HS-27A (cell line): Measurements from ENCODE around the gene LIN28B.
"Not testable (repeated sequence)": the region's sequence is repeated elsewhere in the genome, so short reads cannot be mapped to it uniquely, and the experiment has no call there.

Experiments
- DNase-seq: peaks from one replicate; pipeline ENCODE4 v3.0.0-alpha.2; 2012; ENCODE audit warnings: low read depth, missing footprints

LIN28B gene

GRCh38 chr6:104955927-104956730, 778 bp upstream of the LIN28B start:
- DNase-seq, result no peak

DNA sequence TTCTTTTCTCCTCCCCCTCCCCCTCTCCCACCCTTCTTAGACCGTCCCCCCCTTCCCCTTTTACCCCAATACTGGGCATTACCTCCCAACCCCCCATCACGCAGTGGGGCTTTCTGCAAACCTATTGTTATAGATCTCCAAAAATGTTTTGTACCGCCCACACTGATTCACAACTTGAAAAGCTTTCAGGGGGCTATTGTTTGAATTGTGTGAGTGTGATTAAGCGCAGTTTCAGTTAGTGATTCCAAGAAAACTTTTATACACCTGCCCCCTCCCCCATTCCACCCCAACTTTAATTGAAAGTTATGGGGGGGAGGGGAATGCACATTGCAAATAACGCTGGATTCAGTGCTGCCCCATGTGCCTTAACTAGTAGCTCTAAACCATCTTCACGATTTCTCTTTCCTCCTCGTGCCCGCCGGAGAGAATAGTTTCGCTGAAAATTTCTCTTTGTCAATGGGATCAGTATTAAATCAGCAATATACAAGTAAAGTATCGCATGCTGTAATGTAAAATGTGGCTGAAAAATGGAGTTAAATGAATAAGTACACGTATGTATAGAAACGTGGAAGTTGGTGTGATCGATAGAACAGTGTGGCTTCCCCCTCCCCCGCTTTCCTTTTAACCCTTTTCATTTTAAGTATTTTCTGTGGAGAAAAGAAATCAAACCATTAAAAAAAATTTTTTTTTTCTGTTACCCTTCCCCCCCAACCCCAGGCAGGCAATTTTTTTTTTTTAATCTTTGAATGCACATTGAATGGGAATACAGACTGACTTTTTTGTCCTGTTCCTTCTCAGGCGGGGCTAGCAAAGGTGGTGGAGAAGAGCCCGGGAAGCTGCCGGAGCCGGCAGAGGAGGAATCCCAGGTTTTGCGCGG, 632 bp downstream of the LIN28B start:
- no peak for DNase-seq

- no peak for DNase-seq
Measured at GRCh38 chr6:104958178-104959025, 1.5 kb downstream of the LIN28B start.

- DNase-seq, result no peak
Measured at GRCh38 chr6:104959026-104959858, 2.3 kb downstream of the LIN28B start.

GRCh38 chr6:104969108-104969507, 12.2 kb downstream of the LIN28B start:
- DNase-seq, result no peak

DNA sequence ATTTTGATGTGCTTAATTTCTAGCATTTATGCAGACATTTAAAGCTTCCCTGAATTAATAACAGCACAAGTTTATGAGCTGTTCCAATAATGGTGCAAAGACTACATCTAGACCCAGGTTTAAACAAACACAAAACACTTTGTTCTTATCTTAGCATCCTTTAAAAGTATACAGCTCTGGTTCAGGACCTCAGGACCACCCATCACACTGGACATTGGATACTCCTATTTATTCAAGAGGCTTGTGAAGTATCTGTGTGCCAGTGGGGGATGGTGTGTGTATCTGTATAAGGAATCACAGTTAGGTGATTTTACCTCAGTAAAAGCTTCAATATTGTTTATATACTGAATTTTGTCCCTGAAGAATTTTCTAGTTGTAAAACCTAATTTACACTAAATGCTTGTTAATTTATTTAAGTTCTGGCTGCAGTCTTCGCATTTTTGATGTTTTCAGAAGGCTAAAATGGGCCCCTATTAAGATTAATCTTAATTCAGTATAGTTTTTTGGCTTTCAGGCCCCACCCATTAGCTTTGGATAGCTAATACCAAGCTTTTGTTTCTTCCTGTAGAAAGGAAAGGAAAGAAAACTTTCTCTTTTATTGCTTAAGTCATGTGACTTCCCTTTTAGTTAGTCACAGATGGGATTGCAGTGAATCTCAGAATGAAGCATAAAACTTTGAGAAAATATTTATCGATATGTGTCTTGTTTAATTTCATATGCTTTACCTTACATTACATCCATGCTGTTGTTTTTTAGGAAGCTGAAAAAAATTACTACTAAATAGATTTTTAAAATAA, 13.1 kb downstream of the LIN28B start:
- DNase-seq, result no peak

- no peak for DNase-seq
Measured at GRCh38 chr6:104973404-104973803, 16.5 kb downstream of the LIN28B start.

- no peak for DNase-seq
Measured at GRCh38 chr6:104983296-104983695, 26.4 kb downstream of the LIN28B start.

GRCh38 chr6:104983776-104984175, 26.9 kb downstream of the LIN28B start:
- DNase-seq, result no peak

DNA sequence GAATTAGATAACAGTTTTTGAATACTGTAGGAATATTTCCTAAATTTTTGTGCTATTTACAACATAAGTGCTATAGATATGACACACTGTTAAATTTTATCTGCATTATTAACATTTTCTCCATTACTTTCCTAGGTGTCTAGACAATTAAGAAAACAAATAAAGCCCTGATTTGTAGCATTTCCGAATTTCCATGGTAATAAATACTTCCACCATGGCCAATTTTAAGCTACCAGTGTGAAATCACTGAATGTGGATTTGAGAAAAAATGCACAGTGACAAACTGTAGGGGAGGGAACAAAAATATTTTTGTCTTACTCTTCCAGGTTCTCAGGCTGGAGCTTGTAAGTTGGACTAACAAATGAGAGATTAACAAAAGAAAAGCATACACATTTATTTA, 27.9 kb downstream of the LIN28B start:
- DNase-seq, result no peak

DNA sequence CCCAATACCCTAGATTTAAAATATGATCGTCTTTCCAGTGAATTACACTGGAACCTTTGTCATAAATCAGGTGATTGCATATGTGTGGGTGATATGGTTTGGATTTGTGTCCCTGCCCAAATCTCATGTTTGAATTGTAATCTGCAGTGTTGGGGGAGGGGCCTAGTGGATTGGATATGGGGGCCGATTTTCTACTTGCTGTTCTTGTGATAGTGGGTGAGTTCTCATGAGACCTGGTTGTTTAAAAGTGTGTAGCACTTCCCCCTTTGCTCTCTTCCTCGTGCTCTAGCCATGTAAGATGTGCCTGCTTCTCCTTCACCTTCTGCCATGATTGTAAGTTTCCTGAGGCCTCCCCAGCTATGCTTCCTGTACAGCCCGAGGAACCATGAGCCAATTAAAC, 29.0 kb downstream of the LIN28B start:
- DNase-seq, result not testable (repeated sequence)

GRCh38 chr6:104986625-104987024, 29.7 kb downstream of the LIN28B start:
- DNase-seq, result no peak

- DNase-seq, result no peak
Measured at GRCh38 chr6:104987218-104987617, 30.3 kb downstream of the LIN28B start.

DNA sequence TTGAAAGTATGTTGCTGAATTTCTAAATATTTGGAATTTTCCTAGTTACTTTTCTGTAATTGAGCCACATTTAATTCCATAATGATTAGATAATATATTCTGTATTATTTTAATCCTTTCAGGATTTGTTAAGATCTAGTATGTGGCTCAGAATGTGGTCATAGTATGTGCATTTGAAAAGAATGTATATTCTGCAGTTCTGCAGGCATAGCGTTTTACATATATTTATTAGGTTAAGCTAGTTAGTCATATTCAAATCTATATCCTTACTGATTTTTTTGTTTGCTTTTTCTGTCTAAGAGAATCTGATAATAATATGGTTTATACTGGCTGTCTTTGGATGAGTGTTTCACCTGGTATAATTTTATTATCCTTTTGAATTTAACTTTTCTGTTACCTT, 33.2 kb downstream of the LIN28B start:
- no peak for DNase-seq

DNA sequence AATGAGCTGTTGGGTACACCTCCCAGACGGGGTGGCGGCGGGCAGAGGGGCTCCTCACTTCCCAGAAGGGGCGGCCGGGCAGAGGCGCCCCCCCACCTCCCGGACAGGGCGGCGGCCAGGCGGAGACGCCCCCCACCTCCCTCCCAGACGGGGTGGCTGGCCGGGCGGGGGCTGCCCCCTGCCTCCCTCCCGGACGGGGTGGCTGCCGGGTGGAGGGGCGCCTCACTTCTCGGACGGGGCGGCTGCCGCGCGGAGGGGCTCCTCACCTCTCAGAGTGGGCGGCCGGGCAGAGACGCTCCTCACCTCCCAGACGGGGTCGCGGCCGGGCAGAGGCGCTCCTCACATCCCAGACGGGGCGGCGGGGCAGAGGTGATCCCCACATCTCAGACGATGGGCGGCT, 34.2 kb downstream of the LIN28B start:
- DNase-seq, result not testable (repeated sequence)

GRCh38 chr6:104993576-104993975, 36.7 kb downstream of the LIN28B start:
- not testable (repeated sequence) for DNase-seq

GRCh38 chr6:104995989-104996617, 39.2 kb downstream of the LIN28B start:
- no peak for DNase-seq

DNA sequence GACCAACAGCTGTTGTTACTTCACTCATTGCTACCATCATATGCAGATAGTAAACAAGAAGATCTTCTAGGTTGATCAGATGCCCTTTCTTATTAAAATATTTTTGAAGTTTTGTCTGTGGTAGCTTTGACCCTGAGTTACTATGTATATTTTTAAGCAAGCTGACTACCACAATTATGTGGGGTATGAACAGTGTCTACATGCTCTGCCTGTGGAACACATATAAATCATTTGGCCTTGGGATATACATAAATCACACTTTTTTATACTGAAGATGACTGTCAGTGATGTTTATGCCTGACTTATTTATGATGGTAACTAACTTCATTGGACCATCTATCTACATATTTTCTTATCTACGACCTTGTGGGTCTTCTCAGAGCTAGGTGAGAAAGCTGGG, 44.2 kb downstream of the LIN28B start:
- DNase-seq, result no peak

DNA sequence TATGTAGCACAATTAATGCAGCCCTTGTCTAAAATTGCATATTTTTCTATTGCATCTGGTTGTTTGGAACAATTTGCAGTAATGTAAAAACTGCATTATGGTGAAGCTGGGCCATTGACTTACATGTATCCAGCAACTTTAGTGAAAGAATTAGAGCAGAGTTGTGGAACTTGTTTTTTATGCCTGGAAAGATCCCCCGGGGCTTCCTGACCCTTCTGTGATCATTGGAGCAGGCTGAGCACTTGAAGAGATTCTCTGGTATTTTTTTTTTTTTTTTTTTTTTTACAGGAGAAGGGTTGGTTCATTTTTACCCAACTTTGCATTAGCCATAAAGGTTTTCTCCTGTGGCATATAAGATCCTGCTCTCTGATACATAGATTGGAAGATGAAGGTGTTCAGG, 45.0 kb downstream of the LIN28B start:
- DNase-seq, result no peak

DNA sequence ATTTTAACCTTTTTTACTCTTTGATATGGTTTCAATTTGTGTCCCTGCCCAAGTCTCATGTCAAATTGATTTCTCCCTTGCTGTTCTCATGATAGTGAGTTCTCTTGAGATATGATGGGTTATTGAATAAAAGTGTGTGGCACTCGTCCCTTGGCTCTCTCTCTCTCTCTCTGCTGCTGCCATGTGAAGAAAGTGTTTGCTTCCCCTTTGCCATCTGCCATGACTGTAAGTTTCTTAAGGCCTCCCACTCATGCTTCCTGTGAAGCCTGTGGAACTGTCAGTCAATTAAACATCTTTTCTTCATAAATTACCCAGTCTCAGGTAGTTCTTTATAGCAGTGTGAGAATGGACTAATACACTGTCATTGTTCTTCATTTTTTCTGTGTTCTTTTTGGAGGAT, 48.5 kb downstream of the LIN28B start:
- no peak for DNase-seq
